Suprapubic skin (tissue), 4 donors: ENCODE results near the gene RPN2.

ENCODE experiments used
- EP300 ChIP-seq: sonication (generic); formaldehyde crosslinking; IDR thresholded peaks from one replicate; pipeline ENCODE4 v1.6.1; 2017; ENCODE audit warnings: antibody characterized with exemption
- POLR2A ChIP-seq, 2 donors: fragments of 450-650 bp; IDR thresholded peaks; one replicate each; pipeline ENCODE4 v1.6.1; 2017; ENCODE audit warnings: antibody characterized with exemption in 2 of 2, mild to moderate bottlenecking in 2 of 2, moderate library complexity in 2 of 2
- POLR2AphosphoS5 ChIP-seq, 3 donors: sonication (generic); formaldehyde crosslinking; IDR thresholded peaks; one replicate each; pipeline ENCODE4 v1.6.1; 2017; ENCODE audit warnings: antibody characterized with exemption in 3 of 3
- TF ChIP-seq, protein P1 (sequence below), 2 donors: fragments of 200-600 bp in 1 of 2; fragments of 450-650 bp in 1 of 2; sonication (generic) in 1 of 2; IDR thresholded peaks; one replicate each; pipeline ENCODE4 v1.5.1; 2016 to 2019; ENCODE audit warnings: antibody characterized with exemption in 2 of 2, mild to moderate bottlenecking in 1 of 2, moderate library complexity in 1 of 2

DNA sequence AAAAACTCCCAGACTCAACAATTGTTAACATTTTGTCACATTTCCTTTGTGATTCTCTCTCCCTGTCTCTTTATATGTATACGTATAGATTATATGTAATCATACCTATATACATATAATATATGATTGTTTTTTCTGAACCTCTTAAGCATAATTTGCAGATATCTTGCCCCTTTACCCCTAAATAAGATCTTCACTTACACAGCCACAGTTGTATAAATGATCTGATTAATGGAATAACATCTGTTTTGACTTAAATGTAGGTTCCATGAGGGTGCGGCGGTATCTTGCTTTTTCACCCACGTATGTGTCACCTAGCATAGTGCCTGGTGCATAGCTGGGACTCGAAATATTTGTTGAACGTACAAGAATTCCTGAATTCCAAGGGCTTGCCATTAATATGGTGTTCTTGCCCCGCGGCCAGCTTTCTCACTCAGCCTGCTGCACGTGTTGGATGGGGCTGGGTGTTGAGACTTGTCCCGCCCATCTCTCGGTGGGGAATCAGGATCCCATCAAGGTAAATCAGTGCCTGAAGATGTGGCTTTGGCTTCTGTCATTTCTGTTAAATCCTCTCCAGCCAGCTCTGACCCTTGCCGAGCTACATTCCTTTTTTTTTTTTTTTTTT, 99.9 kb downstream of the RPN2 start:
- TF ChIP-seq POLR2A (IDR thresholded peaks at IDR 0.05) (no peak), POLR2AphosphoS5 (IDR thresholded peaks at IDR 0.05) (no peak), EP300 (no peak)
- TF ChIP-seq, protein P1, sequence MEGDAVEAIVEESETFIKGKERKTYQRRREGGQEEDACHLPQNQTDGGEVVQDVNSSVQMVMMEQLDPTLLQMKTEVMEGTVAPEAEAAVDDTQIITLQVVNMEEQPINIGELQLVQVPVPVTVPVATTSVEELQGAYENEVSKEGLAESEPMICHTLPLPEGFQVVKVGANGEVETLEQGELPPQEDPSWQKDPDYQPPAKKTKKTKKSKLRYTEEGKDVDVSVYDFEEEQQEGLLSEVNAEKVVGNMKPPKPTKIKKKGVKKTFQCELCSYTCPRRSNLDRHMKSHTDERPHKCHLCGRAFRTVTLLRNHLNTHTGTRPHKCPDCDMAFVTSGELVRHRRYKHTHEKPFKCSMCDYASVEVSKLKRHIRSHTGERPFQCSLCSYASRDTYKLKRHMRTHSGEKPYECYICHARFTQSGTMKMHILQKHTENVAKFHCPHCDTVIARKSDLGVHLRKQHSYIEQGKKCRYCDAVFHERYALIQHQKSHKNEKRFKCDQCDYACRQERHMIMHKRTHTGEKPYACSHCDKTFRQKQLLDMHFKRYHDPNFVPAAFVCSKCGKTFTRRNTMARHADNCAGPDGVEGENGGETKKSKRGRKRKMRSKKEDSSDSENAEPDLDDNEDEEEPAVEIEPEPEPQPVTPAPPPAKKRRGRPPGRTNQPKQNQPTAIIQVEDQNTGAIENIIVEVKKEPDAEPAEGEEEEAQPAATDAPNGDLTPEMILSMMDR (IDR thresholded peaks at IDR 0.05): no peak
